Osteocyte (in vitro differentiated cells): ENCODE data around the gene TSFM. TPM values are rescaled to one million over a fixed set of nuclear protein-coding genes. Genes with fewer than 3 reads are reported as not detected.

Experiments used
- DNase-seq: peaks from one replicate; pipeline ENCODE4 v3.0.0; 2021; ENCODE audit warnings: mixed read lengths; ENCODE audit not compliant: unreplicated experiment; ENCODE audit errors: extremely low spot score
- H3K27ac Mint-ChIP-seq: one replicate; pipeline ENCODE4 v1.8.0; 2021; ENCODE audit warnings: mild to moderate bottlenecking, mixed read lengths; ENCODE audit not compliant: unreplicated experiment
- H3K27me3 Mint-ChIP-seq: one replicate; pipeline ENCODE4 v1.8.0; 2021; ENCODE audit warnings: mixed read lengths; ENCODE audit not compliant: unreplicated experiment
- H3K36me3 Mint-ChIP-seq: one replicate; pipeline ENCODE4 v1.8.0; 2021; ENCODE audit warnings: mixed read lengths; ENCODE audit not compliant: unreplicated experiment
- H3K4me1 Mint-ChIP-seq: one replicate; pipeline ENCODE4 v1.8.0; 2021; ENCODE audit warnings: mixed read lengths; ENCODE audit not compliant: unreplicated experiment
- H3K4me3 Mint-ChIP-seq: one replicate; pipeline ENCODE4 v1.8.0; 2021; ENCODE audit warnings: mild to moderate bottlenecking, moderate library complexity, mixed read lengths; ENCODE audit not compliant: unreplicated experiment
- H3K9me3 Mint-ChIP-seq: one replicate; pipeline ENCODE4 v1.8.0; 2021; ENCODE audit warnings: mixed read lengths; ENCODE audit not compliant: unreplicated experiment
- total RNA-seq: library from RNA; stranded (reverse); gene quantifications from 2 replicates; pipeline ENCODE4 v1.2.1, GENCODE V29; 2021
- TF ChIP-seq, protein P1 (sequence below): fragments of 200-600 bp; sonication (generic); IDR thresholded peaks from 2 replicates; pipeline ENCODE4 v1.5.0; 2021; ENCODE audit warnings: antibody characterized with exemption, mild to moderate bottlenecking, moderate library complexity

TSFM gene
- total RNA-seq, 1 donor from 2014 or later, result 28.5 TPM

DNA sequence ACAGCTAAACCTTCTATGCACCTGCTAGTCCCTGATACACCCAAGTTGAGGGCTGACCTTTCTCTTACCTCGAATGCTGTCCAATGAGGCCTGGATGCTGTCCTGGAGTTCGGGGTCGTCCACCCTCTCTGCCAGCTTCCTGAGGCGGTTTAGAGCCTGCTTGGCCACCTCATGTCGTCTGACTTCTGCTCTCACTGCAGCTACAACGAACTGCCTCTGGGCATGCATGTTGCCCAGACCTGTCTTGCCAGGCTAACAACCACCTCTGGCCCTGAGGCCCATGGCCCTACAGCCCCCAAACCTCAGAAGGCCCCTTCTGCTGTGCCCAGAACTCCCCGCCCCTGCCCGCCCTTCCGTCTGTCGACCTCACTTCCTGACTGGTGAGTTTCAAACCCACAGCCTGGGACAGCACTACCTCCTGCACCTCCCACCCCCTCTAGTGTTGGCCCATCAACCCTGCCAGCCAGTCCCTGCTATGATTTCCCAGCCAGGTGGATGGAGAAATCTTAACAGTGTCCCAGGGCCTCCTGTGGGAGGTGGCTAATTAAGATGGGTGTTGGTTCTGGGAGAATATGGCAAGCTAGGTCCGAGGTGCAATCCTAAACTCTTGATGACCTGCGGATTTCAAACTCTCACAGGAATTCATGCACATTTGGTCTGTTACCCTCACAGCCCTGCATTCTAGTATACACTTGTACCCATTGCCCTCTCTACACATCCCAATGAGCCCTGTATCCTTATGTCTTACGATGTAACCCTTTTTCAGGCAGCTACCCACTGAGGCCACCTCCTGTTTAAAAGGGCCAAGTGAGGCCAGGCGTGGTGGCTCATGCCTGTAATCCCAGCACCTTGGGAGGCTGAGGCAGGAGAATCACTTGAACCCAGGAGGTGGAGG lies 40.5 kb upstream of the TSFM start:
- Mint-ChIP-seq H3K27ac (no peak overlapping the region), H3K4me1 (peaks cover 24% of the 10 kb centered on the region), H3K36me3 (peaks cover 6% of the 10 kb centered on the region), H3K9me3 (no peaks in the 10 kb centered on the region), H3K4me3 (no peak overlapping the region), H3K27me3 (peaks cover 35% of the 10 kb centered on the region)
- no peak for DNase-seq
- TF ChIP-seq, protein P1, sequence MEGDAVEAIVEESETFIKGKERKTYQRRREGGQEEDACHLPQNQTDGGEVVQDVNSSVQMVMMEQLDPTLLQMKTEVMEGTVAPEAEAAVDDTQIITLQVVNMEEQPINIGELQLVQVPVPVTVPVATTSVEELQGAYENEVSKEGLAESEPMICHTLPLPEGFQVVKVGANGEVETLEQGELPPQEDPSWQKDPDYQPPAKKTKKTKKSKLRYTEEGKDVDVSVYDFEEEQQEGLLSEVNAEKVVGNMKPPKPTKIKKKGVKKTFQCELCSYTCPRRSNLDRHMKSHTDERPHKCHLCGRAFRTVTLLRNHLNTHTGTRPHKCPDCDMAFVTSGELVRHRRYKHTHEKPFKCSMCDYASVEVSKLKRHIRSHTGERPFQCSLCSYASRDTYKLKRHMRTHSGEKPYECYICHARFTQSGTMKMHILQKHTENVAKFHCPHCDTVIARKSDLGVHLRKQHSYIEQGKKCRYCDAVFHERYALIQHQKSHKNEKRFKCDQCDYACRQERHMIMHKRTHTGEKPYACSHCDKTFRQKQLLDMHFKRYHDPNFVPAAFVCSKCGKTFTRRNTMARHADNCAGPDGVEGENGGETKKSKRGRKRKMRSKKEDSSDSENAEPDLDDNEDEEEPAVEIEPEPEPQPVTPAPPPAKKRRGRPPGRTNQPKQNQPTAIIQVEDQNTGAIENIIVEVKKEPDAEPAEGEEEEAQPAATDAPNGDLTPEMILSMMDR, result no peak

DNA sequence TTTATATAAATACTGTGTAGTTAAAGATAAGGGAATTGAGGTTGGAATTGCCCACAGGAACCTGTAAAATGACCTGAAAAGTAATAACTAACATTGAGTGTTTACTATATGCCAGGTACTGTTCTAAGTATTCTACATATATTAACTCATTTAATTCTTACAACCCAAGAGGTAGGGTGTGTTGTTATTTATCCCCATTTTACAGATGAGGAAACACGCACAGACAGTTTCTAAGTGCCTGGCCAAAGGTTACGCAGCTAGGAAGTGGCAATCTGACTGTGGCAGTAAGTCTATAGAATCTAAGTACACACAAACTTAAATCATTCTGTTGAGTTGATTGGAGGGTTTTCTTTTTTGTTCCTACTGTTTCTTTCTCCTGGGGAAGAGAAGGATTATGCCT lies 38.8 kb upstream of the TSFM start:
- peak overlapping the region; percentile 97 for H3K4me3 Mint-ChIP-seq
- DNase-seq, result no peak
- no peaks in the 10 kb centered on the region for H3K9me3 Mint-ChIP-seq
- peak overlapping the region; percentile 100 for H3K27ac Mint-ChIP-seq
- peaks cover 14% of the 10 kb centered on the region for H3K36me3 Mint-ChIP-seq
- H3K4me1 Mint-ChIP-seq, result peaks cover 23% of the 10 kb centered on the region
- TF ChIP-seq, protein P1, result no peak
- H3K27me3 Mint-ChIP-seq, result peaks cover 35% of the 10 kb centered on the region

DNA sequence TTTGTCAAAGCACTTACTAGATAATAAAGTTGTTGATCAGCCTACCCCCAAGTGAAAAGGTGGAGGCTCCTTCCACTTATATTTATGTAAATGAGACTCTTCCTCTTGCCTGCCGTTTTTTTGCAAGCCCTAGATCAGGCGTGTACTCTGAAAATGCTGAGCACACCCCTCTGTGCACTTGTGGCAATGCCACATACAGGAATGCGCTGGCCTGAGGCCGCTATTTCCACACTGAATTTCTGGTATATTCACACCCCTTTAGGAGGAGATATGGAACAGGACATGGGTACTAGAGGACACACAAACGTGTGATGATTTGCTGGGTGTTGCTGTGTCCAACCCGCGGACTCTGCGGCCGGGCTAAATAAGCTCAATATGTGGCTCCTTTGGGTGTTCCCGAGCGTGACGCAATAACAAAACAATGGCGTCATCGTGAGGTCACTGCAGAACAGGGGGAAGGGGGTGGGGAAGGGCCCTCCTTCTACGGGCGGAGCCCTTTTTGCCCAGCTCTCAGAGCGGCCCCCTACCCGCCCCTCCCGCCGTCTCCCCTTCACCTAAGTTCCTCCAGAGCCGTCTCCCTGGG lies 38.3 kb upstream of the TSFM start:
- DNase-seq, result no peak
- peaks cover 18% of the 10 kb centered on the region for H3K4me1 Mint-ChIP-seq
- peak overlapping the region; percentile 97 for H3K4me3 Mint-ChIP-seq
- H3K27ac Mint-ChIP-seq, result peak overlapping the region; percentile 100
- no peaks in the 10 kb centered on the region for H3K9me3 Mint-ChIP-seq
- peaks cover 30% of the 10 kb centered on the region for H3K27me3 Mint-ChIP-seq
- H3K36me3 Mint-ChIP-seq, result peaks cover 19% of the 10 kb centered on the region
- TF ChIP-seq, protein P1, result no peak

DNA sequence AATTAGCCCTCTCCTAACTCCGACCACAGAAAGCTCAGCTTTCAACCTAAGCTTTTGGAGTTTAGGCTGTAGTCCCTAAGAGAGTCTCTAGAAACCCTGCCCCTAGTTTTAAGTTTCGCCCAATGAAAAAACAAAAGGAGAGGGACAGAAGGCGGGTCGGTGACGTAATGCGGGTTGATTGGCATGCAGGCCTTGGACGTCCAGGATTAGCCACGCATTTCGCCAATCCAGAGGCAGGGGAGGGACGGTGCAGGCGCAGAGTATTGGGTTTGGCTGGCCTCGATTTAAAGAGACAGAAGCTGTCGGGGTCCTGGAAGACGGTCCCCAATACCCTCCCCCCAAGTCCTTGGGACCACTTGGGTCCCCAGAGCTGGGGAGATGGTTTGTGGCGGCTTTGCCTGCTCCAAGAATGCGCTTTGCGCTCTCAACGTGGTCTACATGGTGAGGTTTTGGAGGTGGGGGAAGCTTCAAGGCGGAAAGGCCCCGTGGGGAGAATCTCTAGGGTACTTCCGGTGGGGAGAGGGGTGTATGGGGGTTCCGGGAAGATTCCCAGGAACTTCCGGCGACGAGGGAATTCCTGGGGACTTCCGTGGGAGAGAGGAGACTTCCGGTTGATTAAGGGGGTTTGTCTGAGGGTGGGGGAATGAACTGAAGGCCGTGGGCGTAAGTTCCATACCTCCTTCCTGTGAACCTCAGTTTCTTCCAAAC lies 37.7 kb upstream of the TSFM start, which contains the start of gene TSPAN31:
TSS of gene TSPAN31 (plus strand) at position 263 of the 708 bp plus-strand sequence. CDS start at position 379, 116 bp downstream.
- Mint-ChIP-seq H3K4me1 (peaks cover 17% of the 10 kb centered on the region), H3K4me3 (peak within 1 kb of the TSS; percentile 97), H3K27ac (peak within 1 kb of the TSS; percentile 100), H3K27me3 (peaks cover 24% of the 10 kb centered on the region), H3K9me3 (no peaks in the 10 kb centered on the region), H3K36me3 (peaks cover 21% of the 10 kb centered on the region)
- peak; percentile 97 for DNase-seq
- TF ChIP-seq, protein P1, result no peak
